SU-DHL-6 (cell line): ENCODE data around the gene SMOC2.

Source experiments
- H2AFZ ChIP-seq: fragments of 200-600 bp; sonication (generic); 2 replicates; pipeline ENCODE4 v1.6.1; 2014; ENCODE audit warnings: low read depth, mild to moderate bottlenecking, moderate library complexity, mixed read lengths, antibody characterized with exemption, low read length; ENCODE audit not compliant: severe bottlenecking
- H3F3A ChIP-seq: fragments of 200-600 bp; shearing (Covaris generic); 2 replicates; pipeline ENCODE4 v1.6.0; 2016; ENCODE audit warnings: antibody characterized with exemption, mild to moderate bottlenecking; ENCODE audit not compliant: insufficient read depth
- H3K27ac ChIP-seq: fragments of 200-600 bp; sonication (generic); 2 replicates; pipeline ENCODE4 v1.5.1; 2016; ENCODE audit warnings: low read depth, mild to moderate bottlenecking, low read length, moderate library complexity, mixed read lengths
- H3K27me3 ChIP-seq: fragments of 200-600 bp; sonication (generic), shearing (Covaris generic); 2 replicates; pipeline ENCODE4 v1.6.0; 2014; ENCODE audit warnings: mild to moderate bottlenecking, low read length
- H3K36me3 ChIP-seq: fragments of 200-600 bp; sonication (generic); 2 replicates; pipeline ENCODE4 v1.6.1; 2014; ENCODE audit warnings: mild to moderate bottlenecking, low read length, mixed read lengths
- H3K4me2 ChIP-seq: fragments of 300-600, 200-600 bp; shearing (Covaris generic), sonication (generic); 2 replicates; pipeline ENCODE4 v1.6.0; 2014; ENCODE audit warnings: low read length, low read depth, mild to moderate bottlenecking; ENCODE audit not compliant: poor library complexity, severe bottlenecking
- H3K4me3 ChIP-seq: fragments of 200-600 bp; sonication (generic); 2 replicates; pipeline ENCODE4 v1.5.1; 2014; ENCODE audit warnings: antibody characterized with exemption, low read length, mild to moderate bottlenecking, mixed read lengths; ENCODE audit not compliant: insufficient read depth, poor library complexity, severe bottlenecking
- H3K79me2 ChIP-seq: fragments of 200-600 bp; sonication (generic); 2 replicates; pipeline ENCODE4 v1.6.1; 2014; ENCODE audit warnings: mild to moderate bottlenecking, low read length, moderate library complexity; ENCODE audit not compliant: insufficient read depth
- H3K9ac ChIP-seq: fragments of 200-600 bp; sonication (generic); 2 replicates; pipeline ENCODE4 v1.7.0; 2014; ENCODE audit warnings: mild to moderate bottlenecking, low read length
- H3K9me2 ChIP-seq: fragments of 200-600 bp; sonication (generic); replicated peaks from 2 replicates; pipeline ENCODE4 v1.6.1; 2014; ENCODE audit warnings: low read length; ENCODE audit not compliant: insufficient read depth
- H3K9me3 ChIP-seq: fragments of 200-600 bp; sonication (generic); 2 replicates; pipeline ENCODE4 v1.6.1; 2014; ENCODE audit warnings: low read length, mixed read lengths; ENCODE audit not compliant: insufficient read depth
- H4K20me1 ChIP-seq: fragments of 200-600 bp; sonication (generic); 2 replicates; pipeline ENCODE4 v1.6.1; 2014; ENCODE audit warnings: low read depth, mild to moderate bottlenecking, antibody characterized with exemption, low read length, moderate library complexity, mixed read lengths
- CTCF ChIP-seq: fragments of 200-600 bp; sonication (generic); IDR thresholded peaks from one replicate; pipeline ENCODE4 v1.5.1; 2017; ENCODE audit warnings: antibody characterized with exemption, mild to moderate bottlenecking, low read length, moderate library complexity; ENCODE audit not compliant: insufficient read depth, poor library complexity, severe bottlenecking
- EZH2phosphoT487 ChIP-seq: fragments of 200-600 bp; sonication (generic), shearing (Covaris generic); conservative IDR thresholded peaks from 2 replicates; pipeline ENCODE4 v1.6.1; 2018; ENCODE audit warnings: mild to moderate bottlenecking, antibody characterized with exemption, low read length, moderate library complexity, mixed read lengths

The SMOC2 gene

GRCh38 chr6:168575346-168576098 is 134.5 kb downstream of the SMOC2 start:
- Histone ChIP-seq H3K27me3 (no peaks in the 10 kb centered on the region), H3K9me2 (no peaks in the 10 kb centered on the region), H3K36me3 (no peaks in the 10 kb centered on the region), H3K27ac (no peak overlapping the region), H3K4me2 (no peak overlapping the region), H3F3A (no peaks in the 10 kb centered on the region), H3K4me3 (no peak overlapping the region), H3K9me3 (no peaks in the 10 kb centered on the region), H3K79me2 (no peaks in the 10 kb centered on the region), H4K20me1 (no peaks in the 10 kb centered on the region), H3K9ac (no peak overlapping the region), H2AFZ (no peak overlapping the region)
- TF ChIP-seq EZH2phosphoT487 (no peak), CTCF (no peak)

GRCh38 chr6:168576388-168576787 is 135.4 kb downstream of the SMOC2 start:
- Histone ChIP-seq H3K9ac (no peak overlapping the region), H3K9me3 (no peaks in the 10 kb centered on the region)
- no peak for TF ChIP-seq EZH2phosphoT487

GRCh38 chr6:168577496-168577895 is 136.5 kb downstream of the SMOC2 start:
- H3K36me3 ChIP-seq: no peaks in the 10 kb centered on the region
- no peaks in the 10 kb centered on the region for H3K9me2 ChIP-seq
- no peaks in the 10 kb centered on the region for H3K9me3 ChIP-seq
- no peaks in the 10 kb centered on the region for H3K79me2 ChIP-seq
- H3F3A ChIP-seq: no peaks in the 10 kb centered on the region
- no peak overlapping the region for H3K4me2 ChIP-seq
- no peak overlapping the region for H2AFZ ChIP-seq
- no peaks in the 10 kb centered on the region for H4K20me1 ChIP-seq
- H3K27ac ChIP-seq: no peak overlapping the region
- H3K27me3 ChIP-seq: no peaks in the 10 kb centered on the region
- TF ChIP-seq EZH2phosphoT487: no peak
- TF ChIP-seq CTCF: no peak
- no peak overlapping the region for H3K9ac ChIP-seq
- H3K4me3 ChIP-seq: no peak overlapping the region

More at GRCh38 chr6:168576388-168576787, 135.4 kb downstream of the SMOC2 start:
- Histone ChIP-seq H3K36me3 (no peaks in the 10 kb centered on the region), H3K4me2 (no peak overlapping the region), H3K27me3 (no peaks in the 10 kb centered on the region), H3K4me3 (no peak overlapping the region), H4K20me1 (no peaks in the 10 kb centered on the region), H3F3A (no peaks in the 10 kb centered on the region), H3K9me2 (no peaks in the 10 kb centered on the region), H2AFZ (no peak overlapping the region), H3K27ac (no peak overlapping the region), H3K79me2 (no peaks in the 10 kb centered on the region)

GRCh38 chr6:168578036-168578435 is 137.1 kb downstream of the SMOC2 start:
- Histone ChIP-seq H3K36me3 (no peaks in the 10 kb centered on the region), H3K4me3 (no peak overlapping the region), H2AFZ (no peak overlapping the region), H3K4me2 (no peak overlapping the region), H3K9me2 (no peaks in the 10 kb centered on the region), H4K20me1 (no peaks in the 10 kb centered on the region), H3F3A (no peaks in the 10 kb centered on the region), H3K27ac (no peak overlapping the region), H3K9me3 (no peaks in the 10 kb centered on the region), H3K27me3 (no peaks in the 10 kb centered on the region), H3K9ac (no peak overlapping the region), H3K79me2 (no peaks in the 10 kb centered on the region)
- no peak for TF ChIP-seq EZH2phosphoT487
- no peak for TF ChIP-seq CTCF
